HG03060 (cell line): ENCODE results near the gene CD37.
A peak's percentile ranks its signal among the peaks of the same experiment; 100 is the strongest.
"Not testable (repeated sequence)": the region's sequence is repeated elsewhere in the genome, so short reads cannot be mapped to it uniquely, and the experiment has no call there.

Experiments
- ATAC-seq: cut with Tn5 transposase; IDR thresholded peaks from one replicate; pipeline ENCODE4 v1.9.1; 2021; ENCODE audit warnings: low read depth, moderate number of reproducible peaks; ENCODE audit not compliant: unreplicated experiment

Gene CD37

GRCh38 chr19:49327878-49328544 is 7.2 kb upstream of the CD37 start:
- no peak for ATAC-seq

DNA sequence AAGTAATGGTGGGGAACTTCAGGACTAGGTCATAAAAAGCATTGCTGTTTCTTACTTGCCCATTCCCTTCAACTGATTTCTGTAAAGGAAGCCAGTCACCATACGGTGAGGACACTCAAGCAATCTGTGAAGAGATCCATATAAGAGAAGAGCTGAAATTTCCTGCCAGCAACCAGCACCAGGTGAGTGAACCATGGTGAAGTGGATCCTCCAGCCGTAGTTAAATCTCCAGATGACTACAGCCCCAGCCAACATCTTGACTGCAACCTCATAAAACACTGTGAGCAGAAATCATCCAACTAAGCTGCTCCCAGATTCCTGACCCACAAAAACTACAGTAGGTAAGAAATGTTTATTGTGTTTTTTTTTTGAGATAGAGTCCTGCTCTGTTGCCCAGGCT is 6.5 kb upstream of the CD37 start:
- ATAC-seq, result no peak

DNA sequence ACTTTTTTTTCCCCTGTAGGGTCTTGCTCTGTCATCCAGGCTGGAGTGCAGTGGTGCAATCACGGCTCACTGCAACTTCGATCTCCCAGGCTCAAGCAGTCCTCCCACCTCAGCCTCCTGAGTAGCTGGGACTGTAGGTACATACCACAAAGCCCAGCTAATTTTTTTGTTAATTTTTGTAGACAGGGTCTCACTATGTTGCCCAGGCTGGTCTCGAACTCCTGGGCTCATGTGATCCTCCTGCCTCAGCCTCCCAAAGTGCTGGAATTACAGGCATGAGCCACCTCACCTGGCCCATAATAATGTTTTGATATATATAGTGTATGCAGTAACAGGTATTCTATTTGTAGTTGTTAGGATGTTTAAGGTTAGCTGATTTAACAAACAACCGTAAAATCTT is 4.0 kb upstream of the CD37 start:
- ATAC-seq, result not testable (repeated sequence)

- ATAC-seq, result peak; percentile 28
Observed at GRCh38 chr19:49331616-49332055, 3.6 kb upstream of the CD37 start.

DNA sequence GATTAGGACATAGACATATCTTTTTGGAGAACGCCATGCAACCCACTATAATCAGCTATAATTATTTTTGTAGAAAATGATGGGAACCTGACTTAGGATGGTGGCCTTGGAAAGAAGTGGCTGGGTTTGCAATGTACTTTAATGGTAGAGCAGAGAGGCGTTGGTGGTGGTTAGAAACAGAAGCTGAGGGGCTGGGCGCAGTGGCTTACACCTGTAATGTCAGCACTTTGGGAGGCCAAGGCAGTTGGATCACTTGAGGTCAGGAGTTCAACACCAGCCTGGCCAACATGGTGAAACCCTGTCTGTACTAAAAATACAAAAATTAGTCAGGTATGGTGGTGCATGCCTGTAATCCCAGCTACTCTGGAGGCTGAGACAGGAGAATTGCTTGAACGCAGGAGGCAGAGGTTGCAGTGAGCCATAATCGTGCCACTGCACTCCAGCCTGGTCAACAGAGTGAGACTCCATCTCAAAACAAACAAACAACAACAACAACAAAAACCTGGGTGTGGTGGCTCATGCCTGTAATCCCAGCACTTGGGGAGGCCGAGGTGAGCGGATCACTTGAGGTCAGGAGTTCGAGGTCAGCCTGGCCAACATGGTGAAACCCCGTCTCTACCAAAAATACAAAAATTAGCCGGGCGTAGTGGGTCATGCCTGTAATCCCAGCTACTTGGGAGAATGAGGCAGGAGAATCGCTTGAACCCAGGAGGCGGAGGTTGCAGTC is 2.4 kb upstream of the CD37 start:
- ATAC-seq, result not testable (repeated sequence)

DNA sequence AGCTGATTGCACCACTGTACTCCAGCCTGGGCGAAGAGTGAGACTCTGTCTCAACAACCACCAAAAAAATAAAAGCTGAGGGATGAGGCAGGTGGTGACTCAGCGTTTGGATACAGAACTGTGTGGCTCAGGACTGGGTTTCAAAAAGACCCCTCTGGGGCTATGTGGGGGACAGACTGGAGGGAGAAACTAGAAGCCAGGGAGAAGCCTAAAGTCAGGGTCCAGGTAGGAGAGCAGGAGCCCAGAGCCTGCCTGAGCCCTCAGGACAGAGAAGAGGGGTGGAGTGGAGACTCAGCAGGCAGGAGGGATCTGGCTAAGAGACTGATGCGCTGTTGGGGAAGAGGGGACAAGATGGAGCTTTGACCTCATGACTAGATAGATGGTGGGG is 1.8 kb upstream of the CD37 start:
- no peak for ATAC-seq

- ATAC-seq, result no peak
Observed at GRCh38 chr19:49333811-49334288, 1.4 kb upstream of the CD37 start.

- ATAC-seq, result no peak
Observed at GRCh38 chr19:49335784-49336481, 727 bp downstream of the CD37 start.

GRCh38 chr19:49336482-49337266 is 1.5 kb downstream of the CD37 start:
- no peak for ATAC-seq

DNA sequence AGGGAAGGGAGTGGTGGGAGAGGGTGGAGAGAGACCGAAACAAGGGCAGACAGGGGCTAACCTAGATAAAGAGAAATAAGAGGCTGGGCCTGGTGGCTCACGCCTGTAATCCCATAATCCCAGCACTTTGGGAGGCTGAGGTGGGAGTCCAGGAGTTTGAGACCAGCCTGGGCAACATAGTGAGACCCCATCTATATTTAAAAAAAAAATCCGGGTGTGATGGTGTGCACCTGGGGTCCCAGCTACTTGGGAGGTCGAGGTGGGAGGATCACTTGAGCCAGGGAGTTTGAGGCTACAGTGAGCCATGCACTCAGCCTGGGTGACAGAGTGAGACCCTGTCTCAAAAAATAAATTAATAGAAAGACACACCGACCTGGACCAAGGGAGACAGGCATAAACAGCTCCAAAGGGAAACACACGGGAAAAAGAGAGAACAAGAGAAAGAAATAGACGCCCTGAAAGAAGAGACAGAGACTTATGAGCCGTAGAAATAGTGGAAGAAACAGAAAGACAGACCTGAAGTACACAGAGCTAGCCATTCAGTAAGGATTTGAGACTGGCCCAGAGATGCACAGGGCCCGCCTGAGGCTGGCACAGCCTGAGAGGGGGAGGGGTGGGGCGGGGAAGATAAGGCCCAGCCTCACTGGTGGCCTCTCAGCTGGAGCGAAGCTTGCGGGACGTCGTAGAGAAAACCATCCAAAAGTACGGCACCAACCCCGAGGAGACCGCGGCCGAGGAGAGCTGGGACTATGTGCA is 2.2 kb downstream of the CD37 start:
- no peak for ATAC-seq

DNA sequence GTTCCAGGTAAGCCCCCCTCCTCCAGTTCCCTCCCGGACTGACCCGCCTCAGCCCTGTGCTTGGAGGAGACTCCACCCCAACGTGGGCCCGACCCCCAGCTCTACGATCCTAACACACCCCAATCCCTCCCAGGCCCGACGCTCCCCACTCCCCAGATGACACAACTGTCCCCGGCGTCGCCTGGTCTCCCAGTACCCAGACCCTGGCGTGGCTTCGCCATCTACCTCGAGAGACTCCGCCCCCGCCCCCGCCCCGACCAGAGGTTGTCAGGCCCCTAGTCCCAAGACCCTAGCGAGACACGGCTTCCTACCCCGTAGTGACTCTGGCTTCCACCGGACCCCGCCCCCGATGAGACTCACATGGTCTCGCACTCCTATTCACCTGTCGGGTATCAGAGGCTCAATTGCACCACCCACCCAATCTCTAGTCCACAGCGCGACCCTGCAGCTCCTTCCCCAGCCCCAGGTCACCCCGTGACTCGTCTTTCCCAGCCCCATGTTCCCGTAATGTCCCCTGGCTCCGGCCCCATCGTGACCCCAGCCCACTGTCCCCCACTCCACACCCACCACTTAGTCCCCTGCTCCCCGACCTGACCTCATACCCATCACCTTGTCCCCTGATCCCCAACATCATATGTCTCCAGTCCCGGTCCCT is 2.9 kb downstream of the CD37 start:
- no peak for ATAC-seq

DNA sequence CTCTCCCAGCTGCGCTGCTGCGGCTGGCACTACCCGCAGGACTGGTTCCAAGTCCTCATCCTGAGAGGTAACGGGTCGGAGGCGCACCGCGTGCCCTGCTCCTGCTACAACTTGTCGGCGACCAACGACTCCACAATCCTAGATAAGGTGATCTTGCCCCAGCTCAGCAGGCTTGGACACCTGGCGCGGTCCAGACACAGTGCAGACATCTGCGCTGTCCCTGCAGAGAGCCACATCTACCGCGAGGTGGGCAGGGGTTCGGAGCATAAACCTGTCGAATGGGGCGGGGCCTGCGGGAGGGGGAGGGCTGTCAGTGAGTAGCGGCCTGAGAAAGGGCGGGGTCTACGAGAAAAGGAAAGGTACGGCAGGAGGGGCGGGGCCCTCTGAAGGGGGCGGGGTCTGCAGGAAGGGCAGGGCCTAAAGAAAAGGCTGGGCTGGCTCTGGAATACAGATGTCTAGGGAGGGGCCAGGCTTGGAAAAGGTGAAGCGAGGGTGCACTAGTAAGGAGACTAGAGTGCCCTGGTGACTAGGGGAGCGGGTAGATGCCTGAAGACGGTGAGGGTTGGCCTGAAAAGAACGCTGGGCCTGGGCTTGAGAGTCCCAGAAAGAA is 3.6 kb downstream of the CD37 start:
- ATAC-seq, result no peak

DNA sequence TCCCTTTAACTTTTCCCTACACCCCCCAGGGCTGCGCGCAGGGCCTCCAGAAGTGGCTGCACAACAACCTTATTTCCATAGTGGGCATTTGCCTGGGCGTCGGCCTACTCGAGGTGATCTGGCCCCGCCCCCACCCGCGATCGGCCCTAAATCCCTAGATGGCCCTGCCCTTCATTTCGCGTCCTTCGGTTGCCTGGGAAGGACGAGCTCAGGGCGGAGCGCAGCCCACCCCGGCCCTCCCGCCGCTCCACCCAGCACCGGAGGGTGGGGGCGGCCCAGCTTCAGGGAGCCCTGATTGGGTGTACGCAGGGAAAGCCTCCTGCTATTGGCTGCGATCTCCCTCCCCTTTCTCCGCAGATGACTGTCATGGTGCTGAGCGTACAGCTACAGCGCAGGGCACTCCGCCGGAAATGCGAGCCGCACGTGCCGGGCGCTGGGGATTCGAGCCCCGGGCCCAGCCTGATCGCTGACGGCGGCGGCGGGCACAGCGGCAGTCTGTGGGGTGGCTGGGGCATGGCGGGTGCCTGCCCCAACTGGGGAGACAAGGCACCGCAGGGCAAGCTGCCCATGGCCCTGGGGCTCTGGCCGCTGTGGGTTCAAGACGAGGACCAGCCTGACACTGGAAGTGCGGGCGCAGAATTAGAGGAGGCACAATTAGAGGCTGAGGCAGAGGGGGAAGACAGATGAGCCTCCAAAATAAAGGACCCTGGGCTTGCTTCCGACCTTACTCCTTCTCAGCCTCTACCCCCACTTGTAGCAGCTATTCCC is 4.3 kb downstream of the CD37 start:
- ATAC-seq, result no peak

DNA sequence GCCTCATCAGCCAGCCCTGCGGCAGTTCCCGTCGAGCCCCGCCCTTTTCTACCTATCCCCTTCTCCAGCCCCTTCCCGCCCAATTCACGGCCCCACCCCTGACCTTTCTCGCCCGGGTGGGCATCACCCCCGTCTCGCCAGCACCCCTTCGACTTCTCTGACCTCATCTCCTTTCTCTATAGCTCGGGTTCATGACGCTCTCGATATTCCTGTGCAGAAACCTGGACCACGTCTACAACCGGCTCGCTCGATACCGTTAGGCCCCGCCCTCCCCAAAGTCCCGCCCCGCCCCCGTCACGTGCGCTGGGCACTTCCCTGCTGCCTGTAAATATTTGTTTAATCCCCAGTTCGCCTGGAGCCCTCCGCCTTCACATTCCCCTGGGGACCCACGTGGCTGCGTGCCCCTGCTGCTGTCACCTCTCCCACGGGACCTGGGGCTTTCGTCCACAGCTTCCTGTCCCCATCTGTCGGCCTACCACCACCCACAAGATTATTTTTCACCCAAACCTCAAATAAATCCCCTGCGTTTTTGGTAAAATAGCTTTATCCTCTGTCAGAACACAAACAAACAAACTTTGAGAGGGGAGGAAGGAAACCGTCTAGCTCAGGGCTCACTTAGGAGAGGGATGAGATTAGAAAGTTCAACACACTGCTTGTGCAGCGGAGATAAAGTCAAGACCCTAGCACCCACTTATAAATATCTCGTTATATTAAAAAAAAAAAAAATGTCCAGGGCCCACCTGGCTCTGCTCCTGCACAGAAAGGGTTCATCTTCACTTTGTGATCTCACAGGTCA is 5.1 kb downstream of the CD37 start:
- peak; percentile 68 for ATAC-seq

- ATAC-seq, result no peak
Observed at GRCh38 chr19:49340865-49341718, 5.9 kb downstream of the CD37 start.

GRCh38 chr19:49342291-49342721 is 7.1 kb downstream of the CD37 start:
- ATAC-seq, result no peak

DNA sequence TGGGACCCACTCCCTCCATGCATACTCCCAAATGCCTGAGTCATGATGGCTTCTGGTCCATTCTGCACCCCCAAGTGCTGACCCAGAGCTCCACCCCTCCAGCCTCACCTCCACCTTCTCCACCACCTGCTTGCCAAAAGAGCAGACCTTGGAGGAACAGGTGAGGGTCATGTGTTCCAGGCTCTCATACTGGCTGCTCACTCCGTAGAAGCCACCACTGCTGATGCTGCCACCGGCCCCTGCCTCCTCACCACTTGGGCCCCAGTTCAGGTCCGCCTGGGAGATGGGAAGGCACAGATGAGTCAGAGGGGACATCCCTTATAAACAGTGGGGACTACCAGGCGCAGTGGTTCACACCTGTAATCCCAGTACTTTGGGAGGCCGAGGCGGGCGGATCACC is 7.9 kb downstream of the CD37 start:
- ATAC-seq, result no peak
